Lung (tissue), 12 donors: ENCODE results near the gene PTPRD. TPM values are rescaled to one million over a fixed set of nuclear protein-coding genes. Genes with fewer than 3 reads are reported as not detected.

Experiments
- ATAC-seq: fragments of 200-7000 bp; cut with Tn5 transposase; one replicate; pipeline ENCODE4 v1.9.1; 2020; ENCODE audit warnings: moderate number of reproducible peaks; ENCODE audit not compliant: insufficient read depth, low FRiP score
- DNase-seq, 3 donors: peaks; one replicate each; pipeline ENCODE4 v3.0.0-alpha.2; 2013 to 2017
- H3K27ac ChIP-seq, 2 donors: one replicate each; pipeline ENCODE4 v1.5.1; 2013; ENCODE audit warnings: mild to moderate bottlenecking in 2 of 2, moderate library complexity in 2 of 2, control low read depth in 1 of 2, inconsistent platforms in 1 of 2, low read depth in 1 of 2, low read length in 1 of 2
- H3K27me3 ChIP-seq, 3 donors: one replicate each; pipeline ENCODE4 v1.5.1; 2013; ENCODE audit warnings: low read length in 2 of 3; ENCODE audit not compliant: control insufficient read depth in 3 of 3, insufficient read depth in 3 of 3
- H3K36me3 ChIP-seq, 4 donors: one replicate each; pipeline ENCODE4 v1.5.1; 2013; ENCODE audit warnings: low read length in 4 of 4, mild to moderate bottlenecking in 1 of 4, moderate library complexity in 1 of 4; ENCODE audit not compliant: control insufficient read depth in 4 of 4, insufficient read depth in 4 of 4
- H3K4me1 ChIP-seq, 5 donors: one replicate each; pipeline ENCODE4 v1.5.1; 2013; ENCODE audit warnings: low read length in 5 of 5, mild to moderate bottlenecking in 2 of 5, moderate library complexity in 1 of 5; ENCODE audit not compliant: control insufficient read depth in 5 of 5, insufficient read depth in 5 of 5
- H3K4me3 ChIP-seq: one replicate; pipeline ENCODE4 v1.5.1; 2013; ENCODE audit warnings: mild to moderate bottlenecking, control low read depth, moderate library complexity
- H3K9ac ChIP-seq, 2 donors: one replicate each; pipeline ENCODE4 v1.5.1; 2013; ENCODE audit warnings: low read length in 2 of 2, control low read depth in 1 of 2; ENCODE audit not compliant: insufficient read depth in 1 of 2
- H3K9me3 ChIP-seq, 4 donors: one replicate each; pipeline ENCODE4 v1.5.1; 2013; ENCODE audit warnings: low read length in 3 of 4, mild to moderate bottlenecking in 1 of 4, moderate library complexity in 1 of 4; ENCODE audit not compliant: control insufficient read depth in 4 of 4, insufficient read depth in 3 of 4
- WGBS, 2 donors: extraction: QIAGEN DNeasy Blood & Tissue Kit; methylation state at CpG; one replicate each; pipeline ENCODE4 v1.1.7; 2013; 5-methylcytosine and 5-hydroxymethylcytosine counted together
- polyA plus RNA-seq, 2 donors: library from polyadenylated mRNA; stranded (reverse); fragments of 200-250 nt; gene quantifications; one replicate each; pipeline ENCODE4 v1.2.1, GENCODE V29; 2013
- total RNA-seq, 2 donors: library from RNA; depleted of rRNA in 1 of 2; stranded (reverse); fragments of >200 nt in 1 of 2; gene quantifications; one replicate each; pipeline ENCODE4 v1.2.1, GENCODE V29; 2014 to 2021
- TF ChIP-seq, protein P1 (sequence below): IDR thresholded peaks from 2 replicates; pipeline ENCODE4 v1.5.1; 2012; ENCODE audit warnings: mild to moderate bottlenecking; ENCODE audit errors: control extremely low read depth, extremely low read depth
- donor health status: control.
- donor health status: control.
- donor health status: Bipolar disorder and iron deficiency.
- donor health status: healthy.
- donor health status: DM: yes; HTN: yes; CAD: no.

Gene PTPRD
- total and polyA plus RNA-seq, 4 donors = 1.9 to 145 (median 13.7) TPM

DNA sequence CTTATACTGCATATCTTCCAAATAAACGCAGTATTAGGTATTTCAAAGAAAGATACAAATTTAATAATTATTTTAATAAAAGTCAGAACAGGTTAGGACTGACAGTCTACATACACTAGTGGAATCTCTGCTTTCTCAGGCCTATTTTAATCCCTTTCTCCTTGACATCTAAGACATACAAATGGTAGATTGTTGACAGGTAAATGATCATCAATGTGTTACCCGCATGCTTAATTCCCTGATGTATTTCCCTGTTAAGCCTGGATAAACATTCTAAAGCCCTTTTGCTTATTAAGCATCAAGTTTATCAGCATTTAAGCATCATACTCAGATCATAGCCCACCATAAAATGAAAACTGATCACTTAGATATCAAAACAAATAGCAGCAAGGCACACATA is 576.7 kb downstream of the PTPRD start:
- no peak overlapping the region for H3K9ac ChIP-seq
- DNase-seq = no peak
- no peaks in the 10 kb centered on the region for H3K9me3 ChIP-seq
- no peak for ATAC-seq
- H3K4me1 ChIP-seq = no peaks in the 10 kb centered on the region
- H3K27ac ChIP-seq = no peak overlapping the region
- H3K4me3 ChIP-seq = no peak overlapping the region
- H3K36me3 ChIP-seq = no peaks in the 10 kb centered on the region
- 90 to 93% methylated on average over 2 of the region's 2 CpGs for WGBS, 2 donors
- no peaks in the 10 kb centered on the region for H3K27me3 ChIP-seq
- TF ChIP-seq, protein P1, sequence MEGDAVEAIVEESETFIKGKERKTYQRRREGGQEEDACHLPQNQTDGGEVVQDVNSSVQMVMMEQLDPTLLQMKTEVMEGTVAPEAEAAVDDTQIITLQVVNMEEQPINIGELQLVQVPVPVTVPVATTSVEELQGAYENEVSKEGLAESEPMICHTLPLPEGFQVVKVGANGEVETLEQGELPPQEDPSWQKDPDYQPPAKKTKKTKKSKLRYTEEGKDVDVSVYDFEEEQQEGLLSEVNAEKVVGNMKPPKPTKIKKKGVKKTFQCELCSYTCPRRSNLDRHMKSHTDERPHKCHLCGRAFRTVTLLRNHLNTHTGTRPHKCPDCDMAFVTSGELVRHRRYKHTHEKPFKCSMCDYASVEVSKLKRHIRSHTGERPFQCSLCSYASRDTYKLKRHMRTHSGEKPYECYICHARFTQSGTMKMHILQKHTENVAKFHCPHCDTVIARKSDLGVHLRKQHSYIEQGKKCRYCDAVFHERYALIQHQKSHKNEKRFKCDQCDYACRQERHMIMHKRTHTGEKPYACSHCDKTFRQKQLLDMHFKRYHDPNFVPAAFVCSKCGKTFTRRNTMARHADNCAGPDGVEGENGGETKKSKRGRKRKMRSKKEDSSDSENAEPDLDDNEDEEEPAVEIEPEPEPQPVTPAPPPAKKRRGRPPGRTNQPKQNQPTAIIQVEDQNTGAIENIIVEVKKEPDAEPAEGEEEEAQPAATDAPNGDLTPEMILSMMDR = no peak

DNA sequence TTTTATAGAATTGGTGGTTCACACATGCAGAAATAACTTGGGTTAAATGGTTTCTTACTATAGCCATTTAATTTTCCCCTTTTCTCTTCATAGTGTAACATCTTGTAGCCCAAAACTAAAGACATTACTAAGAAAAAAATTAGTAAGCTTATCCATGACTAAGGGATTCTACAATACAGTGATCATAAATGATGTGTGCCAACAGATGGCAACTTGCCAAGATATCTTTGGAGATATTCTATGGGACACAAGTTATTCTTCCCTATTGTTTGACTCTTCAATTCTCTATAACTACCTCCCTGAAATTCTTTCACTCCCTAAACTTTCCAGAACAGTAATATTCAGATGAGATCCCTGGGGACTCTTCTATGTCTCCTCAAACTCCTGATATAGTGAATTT is 580.6 kb downstream of the PTPRD start:
- DNase-seq (no peak), ATAC-seq (no peak)
- Histone ChIP-seq H3K36me3 (no peaks in the 10 kb centered on the region), H3K27ac (no peak overlapping the region), H3K9me3 (peaks cover 0 to 3% (median 2%) of the 10 kb centered on the region in 4 donors), H3K4me3 (no peak overlapping the region), H3K27me3 (no peaks in the 10 kb centered on the region), H3K4me1 (no peaks in the 10 kb centered on the region), H3K9ac (no peak overlapping the region)
- TF ChIP-seq, protein P1 = no peak

DNA sequence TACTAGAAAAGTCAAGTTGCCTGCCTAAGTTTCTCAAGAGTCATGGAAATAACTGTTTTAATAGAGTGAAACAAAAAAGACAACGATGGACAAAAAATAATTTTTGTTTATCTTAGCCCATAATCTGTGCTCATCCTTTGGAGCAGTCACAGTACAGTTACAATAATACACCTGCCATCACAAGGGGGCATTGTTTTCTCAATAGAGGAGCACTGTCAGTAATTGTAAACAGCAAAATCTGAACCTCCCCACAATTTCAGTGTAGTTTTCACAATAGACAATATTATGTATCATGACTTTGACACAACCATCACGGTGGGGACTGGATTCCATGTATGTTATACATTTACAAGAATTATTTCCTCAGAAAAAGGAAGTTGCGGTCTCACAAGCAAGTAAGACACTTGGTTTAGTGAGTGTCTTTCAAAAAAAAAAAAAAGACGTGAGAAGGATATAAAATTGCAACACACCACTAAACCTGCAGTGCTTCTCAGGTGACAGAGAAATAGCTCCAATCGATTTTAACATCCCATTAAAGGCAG is 586.3 kb downstream of the PTPRD start:
- H3K9me3 ChIP-seq = peaks cover 0 to 3% (median 2%) of the 10 kb centered on the region in 4 donors
- H3K27me3 ChIP-seq = no peaks in the 10 kb centered on the region
- 46 to 59% methylated on average over 5 of the region's 5 CpGs for WGBS, 2 donors
- TF ChIP-seq, protein P1 = no peak
- H3K9ac ChIP-seq = no peak overlapping the region
- no peaks in the 10 kb centered on the region for H3K4me1 ChIP-seq
- DNase-seq = no peak
- no peaks in the 10 kb centered on the region for H3K36me3 ChIP-seq
- no peak overlapping the region for H3K4me3 ChIP-seq
- no peak for ATAC-seq
- no peak overlapping the region for H3K27ac ChIP-seq

DNA sequence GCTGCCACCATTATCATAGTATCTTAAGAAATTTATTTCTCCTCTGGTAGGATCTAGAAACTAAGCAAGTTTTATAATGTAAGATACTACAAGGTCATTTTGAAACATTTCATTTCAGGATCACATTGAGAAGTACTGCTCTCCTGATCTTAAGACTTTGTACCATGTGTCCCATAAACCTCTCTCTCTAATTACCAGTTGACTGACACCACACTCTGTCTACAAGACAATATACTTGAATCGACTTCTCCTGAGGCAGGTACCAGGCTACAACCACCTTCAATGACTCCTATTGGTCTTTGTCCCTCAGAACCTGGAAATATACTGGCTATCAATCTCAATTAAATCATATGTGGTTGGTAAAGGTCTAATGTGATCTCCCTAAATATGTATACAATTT is 597.0 kb downstream of the PTPRD start:
- Histone ChIP-seq H3K4me3 (no peak overlapping the region), H3K9ac (no peak overlapping the region), H3K36me3 (no peaks in the 10 kb centered on the region), H3K4me1 (no peaks in the 10 kb centered on the region), H3K9me3 (no peaks in the 10 kb centered on the region), H3K27me3 (no peaks in the 10 kb centered on the region), H3K27ac (no peak overlapping the region)
- TF ChIP-seq, protein P1 = no peak
- ATAC-seq = no peak
- no peak for DNase-seq
- 81 to 88% methylated on average over 1 of the region's 1 CpG for WGBS, 2 donors
